ENCODE measurements around the gene FAM135A. TPM values are rescaled to one million over a fixed set of nuclear protein-coding genes. Genes with fewer than 3 reads are reported as not detected.

The FAM135A gene
- total and polyA plus RNA-seq, 9 of the 15 experiments (the other 6 are each of a cell fraction or from before 2014, with no cell fraction given), result 7.4 to 32.9 (median 19.2) TPM

- TF ChIP-seq, protein P1, sequence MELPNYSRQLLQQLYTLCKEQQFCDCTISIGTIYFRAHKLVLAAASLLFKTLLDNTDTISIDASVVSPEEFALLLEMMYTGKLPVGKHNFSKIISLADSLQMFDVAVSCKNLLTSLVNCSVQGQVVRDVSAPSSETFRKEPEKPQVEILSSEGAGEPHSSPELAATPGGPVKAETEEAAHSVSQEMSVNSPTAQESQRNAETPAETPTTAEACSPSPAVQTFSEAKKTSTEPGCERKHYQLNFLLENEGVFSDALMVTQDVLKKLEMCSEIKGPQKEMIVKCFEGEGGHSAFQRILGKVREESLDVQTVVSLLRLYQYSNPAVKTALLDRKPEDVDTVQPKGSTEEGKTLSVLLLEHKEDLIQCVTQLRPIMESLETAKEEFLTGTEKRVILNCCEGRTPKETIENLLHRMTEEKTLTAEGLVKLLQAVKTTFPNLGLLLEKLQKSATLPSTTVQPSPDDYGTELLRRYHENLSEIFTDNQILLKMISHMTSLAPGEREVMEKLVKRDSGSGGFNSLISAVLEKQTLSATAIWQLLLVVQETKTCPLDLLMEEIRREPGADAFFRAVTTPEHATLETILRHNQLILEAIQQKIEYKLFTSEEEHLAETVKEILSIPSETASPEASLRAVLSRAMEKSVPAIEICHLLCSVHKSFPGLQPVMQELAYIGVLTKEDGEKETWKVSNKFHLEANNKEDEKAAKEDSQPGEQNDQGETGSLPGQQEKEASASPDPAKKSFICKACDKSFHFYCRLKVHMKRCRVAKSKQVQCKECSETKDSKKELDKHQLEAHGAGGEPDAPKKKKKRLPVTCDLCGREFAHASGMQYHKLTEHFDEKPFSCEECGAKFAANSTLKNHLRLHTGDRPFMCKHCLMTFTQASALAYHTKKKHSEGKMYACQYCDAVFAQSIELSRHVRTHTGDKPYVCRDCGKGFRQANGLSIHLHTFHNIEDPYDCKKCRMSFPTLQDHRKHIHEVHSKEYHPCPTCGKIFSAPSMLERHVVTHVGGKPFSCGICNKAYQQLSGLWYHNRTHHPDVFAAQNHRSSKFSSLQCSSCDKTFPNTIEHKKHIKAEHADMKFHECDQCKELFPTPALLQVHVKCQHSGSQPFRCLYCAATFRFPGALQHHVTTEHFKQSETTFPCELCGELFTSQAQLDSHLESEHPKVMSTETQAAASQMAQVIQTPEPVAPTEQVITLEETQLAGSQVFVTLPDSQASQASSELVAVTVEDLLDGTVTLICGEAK (IDR thresholded peaks at IDR 0.05), result no peak
- TF ChIP-seq, protein P1 (CRISPR knock-in tag; IDR thresholded peaks at IDR 0.05), result no peak
- TF ChIP-seq SMARCC2 (IDR thresholded peaks at IDR 0.05; ENCODE audit: low read depth) (no peak), FOXK1 (CRISPR knock-in tag; IDR thresholded peaks at IDR 0.05; ENCODE audit: borderline replicate concordance) (no peak), TOE1 (IDR thresholded peaks at IDR 0.05; ENCODE audit: borderline replicate concordance) (no peak), TOE1 (CRISPR knock-in tag; IDR thresholded peaks at IDR 0.05; ENCODE audit: borderline replicate concordance, low read depth) (no peak), ZEB2 (IDR thresholded peaks at IDR 0.05) (no peak), EWSR1 (IDR thresholded peaks at IDR 0.05; ENCODE audit: borderline replicate concordance, low read depth, partially characterized antibody) (no peak), NFE2 (IDR thresholded peaks at IDR 0.05; ENCODE audit: low read depth) (no peak), SAP30 (IDR thresholded peaks at IDR 0.05; ENCODE audit: borderline replicate concordance, insufficient read depth, low read depth, low read length, poor library complexity, severe bottlenecking) (no peak), HDAC2 (IDR thresholded peaks at IDR 0.05) (peak; percentile 84; the same call in 1 of the 2 replicates), ZFX (CRISPR knock-in tag; IDR thresholded peaks at IDR 0.05) (peak; percentile 78), DACH1 (IDR thresholded peaks at IDR 0.05; ENCODE audit: partially characterized antibody) (no peak), SRSF7 (optimal IDR thresholded peaks at IDR 0.05; ENCODE audit: low read depth, low read length) (no peak), FOXJ3 (CRISPR knock-in tag; IDR thresholded peaks at IDR 0.05) (no peak)
- TF ChIP-seq, protein P2, sequence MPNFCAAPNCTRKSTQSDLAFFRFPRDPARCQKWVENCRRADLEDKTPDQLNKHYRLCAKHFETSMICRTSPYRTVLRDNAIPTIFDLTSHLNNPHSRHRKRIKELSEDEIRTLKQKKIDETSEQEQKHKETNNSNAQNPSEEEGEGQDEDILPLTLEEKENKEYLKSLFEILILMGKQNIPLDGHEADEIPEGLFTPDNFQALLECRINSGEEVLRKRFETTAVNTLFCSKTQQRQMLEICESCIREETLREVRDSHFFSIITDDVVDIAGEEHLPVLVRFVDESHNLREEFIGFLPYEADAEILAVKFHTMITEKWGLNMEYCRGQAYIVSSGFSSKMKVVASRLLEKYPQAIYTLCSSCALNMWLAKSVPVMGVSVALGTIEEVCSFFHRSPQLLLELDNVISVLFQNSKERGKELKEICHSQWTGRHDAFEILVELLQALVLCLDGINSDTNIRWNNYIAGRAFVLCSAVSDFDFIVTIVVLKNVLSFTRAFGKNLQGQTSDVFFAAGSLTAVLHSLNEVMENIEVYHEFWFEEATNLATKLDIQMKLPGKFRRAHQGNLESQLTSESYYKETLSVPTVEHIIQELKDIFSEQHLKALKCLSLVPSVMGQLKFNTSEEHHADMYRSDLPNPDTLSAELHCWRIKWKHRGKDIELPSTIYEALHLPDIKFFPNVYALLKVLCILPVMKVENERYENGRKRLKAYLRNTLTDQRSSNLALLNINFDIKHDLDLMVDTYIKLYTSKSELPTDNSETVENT (CRISPR knock-in tag; IDR thresholded peaks at IDR 0.05), result 0 out of 2 replicates have a peak, but pooled peaks have one; percentile 52
Measured at GRCh38 chr6:70413114-70413991, at the start of gene FAM135A (continued).
